ENCODE measurements around the gene JAZF1.

JAZF1 gene

DNA sequence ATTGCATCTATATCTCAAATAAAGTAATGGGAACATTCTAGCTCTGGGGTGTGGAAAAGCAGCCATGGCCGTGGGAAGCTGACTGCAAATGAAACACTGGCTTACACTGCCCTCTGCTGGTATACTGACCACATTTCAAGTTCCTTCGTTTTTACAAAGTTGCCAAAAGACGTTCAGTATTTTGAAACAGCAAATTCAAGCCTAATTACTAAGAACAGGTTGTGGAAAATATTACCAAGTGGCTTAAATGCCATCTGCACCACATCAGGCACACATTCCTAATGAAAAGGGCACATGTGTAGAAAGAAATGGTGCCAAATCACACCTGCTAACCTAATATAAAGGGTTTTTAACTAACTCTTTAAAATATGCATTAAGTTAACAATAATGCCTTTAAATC is 83.9 kb downstream of the JAZF1 start:
- DNase-seq, result no peak

DNA sequence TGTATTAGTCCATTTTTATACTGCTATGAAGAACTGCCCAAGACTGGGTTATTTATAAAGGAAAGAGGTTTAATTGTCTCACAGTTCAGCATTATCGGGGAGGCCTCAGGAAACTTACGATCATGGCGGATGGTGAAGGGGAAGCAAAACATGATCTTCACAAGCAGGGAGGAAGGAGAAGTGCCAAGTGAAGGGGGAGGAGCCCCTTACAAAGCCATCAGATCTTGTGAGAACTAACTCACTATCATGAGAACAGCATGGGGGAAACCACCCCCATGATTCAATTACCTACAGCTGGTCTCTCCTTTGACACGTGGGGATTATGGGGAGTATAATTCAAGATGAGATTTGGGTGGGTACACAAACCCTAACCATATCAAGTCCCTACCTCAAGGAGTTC is 85.4 kb downstream of the JAZF1 start:
- DNase-seq, result no peak

DNA sequence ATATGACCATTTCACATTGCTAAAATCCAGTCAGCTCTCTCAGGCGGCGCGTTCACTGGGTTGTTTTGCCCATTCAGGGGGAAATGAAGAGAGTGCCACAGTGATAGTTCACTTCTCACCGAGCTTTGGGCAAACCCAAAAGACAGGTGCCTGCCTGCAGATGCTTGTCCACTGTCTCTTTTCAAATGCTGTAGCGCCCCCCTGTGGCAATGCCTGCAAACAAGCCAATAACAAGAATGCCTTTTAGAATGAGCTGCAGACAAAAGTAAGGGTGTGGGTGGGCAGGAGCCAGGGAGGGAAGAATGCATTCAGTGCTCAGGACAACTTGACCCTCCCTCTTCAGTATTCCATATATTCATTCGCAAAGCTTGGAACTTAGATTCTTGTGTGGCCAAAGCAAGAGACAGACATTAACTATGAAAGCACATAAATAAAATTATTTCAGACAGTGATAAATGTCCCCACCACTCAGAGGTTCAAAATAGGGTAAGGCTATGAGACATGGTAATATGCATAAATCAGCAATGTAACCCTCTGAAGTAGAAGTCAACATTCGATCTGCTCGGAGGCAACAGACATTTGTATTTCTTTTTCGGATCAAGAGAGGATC is 86.9 kb downstream of the JAZF1 start:
- DNase-seq, result peak; percentile 28

DNA sequence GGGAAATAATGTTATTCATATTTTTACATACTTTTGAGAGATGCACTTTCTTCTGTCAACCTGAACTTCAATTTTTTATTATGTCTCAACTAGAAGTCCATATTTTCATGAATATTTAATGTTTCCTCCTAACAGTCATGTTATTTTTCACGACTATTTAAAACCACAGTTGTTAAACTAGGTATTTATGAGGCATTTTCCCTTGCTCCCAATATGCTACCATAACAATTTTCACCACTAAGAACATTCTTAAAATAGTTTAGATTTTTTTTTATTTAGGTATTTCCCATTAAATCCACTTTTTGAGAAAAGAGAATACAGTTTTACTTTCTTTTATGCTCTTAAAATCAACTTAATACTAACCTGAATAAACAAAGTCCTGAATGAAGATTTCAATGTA is 89.4 kb downstream of the JAZF1 start:
- DNase-seq, result no peak

DNA sequence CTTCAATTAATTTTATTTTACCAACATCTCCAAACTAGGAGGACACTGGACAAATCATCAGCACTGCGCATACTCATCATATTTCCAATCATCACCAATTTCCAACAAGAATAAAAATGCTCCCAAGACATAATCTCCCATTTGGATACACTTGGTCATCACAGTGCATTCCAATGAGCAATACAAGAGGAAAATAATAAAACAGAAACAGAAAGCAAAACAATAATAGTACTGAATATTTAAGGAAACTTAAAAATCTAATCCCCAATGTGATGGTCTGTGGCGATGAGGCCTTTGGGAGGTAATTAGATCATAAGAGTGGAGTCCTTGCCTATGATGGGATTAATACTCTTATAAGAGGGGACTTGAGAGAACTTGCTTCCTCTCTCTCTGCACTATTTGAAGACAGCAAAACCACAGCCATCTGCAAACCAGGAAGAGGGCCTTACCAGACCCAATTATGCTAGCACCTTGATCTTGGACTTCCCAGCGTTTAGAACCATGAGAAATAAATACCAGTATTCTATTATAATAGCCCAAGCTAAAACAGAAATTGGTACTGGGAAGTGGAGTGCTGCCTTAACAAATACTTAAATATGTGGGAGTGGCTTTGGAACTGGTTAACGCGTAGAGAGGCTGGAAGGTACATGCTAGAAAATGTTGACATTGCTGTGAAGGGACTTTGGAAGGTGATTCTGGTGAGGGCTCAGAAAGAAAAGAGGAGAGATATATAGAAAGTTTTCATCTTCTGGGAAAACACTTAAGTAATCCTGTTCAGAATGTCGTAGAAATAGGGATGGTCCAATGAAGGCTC is 91.5 kb downstream of the JAZF1 start:
- no peak for DNase-seq

DNA sequence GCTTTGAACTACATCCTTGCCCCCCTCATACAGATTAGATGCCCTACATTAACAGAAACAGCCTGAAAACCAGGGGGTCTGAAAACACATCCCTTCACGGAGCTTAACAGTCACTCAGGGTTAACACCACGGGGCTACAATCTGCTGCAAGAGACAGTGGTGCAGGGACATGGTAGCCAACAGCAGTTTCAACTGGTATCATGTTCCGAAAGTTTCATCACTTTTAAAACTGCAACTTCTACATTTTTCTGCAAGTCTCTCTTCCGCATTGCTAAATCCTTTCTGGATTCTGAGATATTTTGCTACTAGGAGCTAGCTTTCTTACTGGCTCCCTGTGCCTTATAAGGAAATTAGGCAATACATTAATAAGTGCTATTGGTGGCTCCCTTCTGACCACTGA is 92.6 kb downstream of the JAZF1 start:
- DNase-seq, result no peak

DNA sequence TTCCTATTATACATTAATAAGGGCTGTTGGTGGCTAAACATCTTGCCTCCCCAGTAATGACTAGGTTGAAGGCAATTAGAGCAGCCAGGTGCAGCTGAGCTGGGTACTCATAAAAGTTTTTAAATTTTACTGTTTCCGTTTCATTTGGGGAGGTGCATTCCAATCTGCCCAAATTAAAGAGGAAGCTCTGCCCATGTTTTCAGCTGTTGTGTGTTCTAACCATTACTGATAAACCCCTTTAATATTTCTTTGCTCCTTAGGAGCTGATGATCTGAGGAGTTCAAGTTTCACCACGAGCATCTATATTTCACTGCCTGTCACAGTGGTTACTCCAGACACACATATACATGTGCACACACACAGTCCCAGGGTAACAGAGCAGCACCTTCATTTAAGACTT is 94.4 kb downstream of the JAZF1 start:
- DNase-seq, result no peak

DNA sequence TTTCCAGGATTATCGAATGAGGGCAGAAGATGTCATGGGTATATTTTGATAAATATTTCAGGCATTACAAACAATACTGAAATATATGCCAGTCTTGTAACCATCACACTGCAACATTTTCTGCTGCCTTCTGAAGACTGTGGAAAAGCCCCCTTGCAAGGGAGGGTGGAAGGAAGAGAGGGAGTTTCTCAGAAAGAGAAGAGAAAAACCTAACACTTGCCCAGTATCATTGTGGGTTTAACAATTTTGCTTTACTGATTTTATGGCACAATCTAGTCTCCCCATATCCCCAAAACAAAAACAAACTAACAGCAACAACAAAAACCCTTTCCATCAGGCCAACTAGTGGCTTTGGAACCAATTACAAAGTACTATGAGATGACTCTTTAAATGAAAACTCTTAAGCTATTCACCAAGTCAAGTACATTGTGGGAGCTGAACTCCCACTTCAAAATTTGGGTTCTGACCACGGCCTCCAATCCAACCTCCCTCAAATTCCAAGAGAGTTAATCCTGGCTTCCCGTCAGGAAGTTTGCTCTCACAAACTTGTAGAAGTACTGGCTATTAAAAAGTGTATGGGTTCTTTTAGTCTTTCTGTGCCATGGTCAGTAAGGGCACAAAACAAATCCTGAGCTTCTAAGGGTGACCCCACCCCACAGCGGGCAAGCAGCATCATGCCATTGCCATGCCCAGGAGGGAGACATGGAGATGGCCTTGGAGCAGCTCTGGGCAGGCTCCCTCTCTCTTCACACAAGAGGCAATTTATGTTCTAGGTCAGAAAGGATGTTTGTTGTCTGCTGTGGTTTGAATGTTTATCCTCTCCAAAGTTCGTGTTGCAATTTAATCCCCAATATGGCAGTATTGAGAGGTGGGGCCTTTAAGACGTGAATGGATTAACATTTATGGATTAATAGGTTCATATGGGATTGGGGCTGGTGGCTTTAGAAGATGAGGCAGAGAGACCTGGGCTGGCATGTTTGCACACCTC is 96.3 kb downstream of the JAZF1 start:
- DNase-seq, result no peak

DNA sequence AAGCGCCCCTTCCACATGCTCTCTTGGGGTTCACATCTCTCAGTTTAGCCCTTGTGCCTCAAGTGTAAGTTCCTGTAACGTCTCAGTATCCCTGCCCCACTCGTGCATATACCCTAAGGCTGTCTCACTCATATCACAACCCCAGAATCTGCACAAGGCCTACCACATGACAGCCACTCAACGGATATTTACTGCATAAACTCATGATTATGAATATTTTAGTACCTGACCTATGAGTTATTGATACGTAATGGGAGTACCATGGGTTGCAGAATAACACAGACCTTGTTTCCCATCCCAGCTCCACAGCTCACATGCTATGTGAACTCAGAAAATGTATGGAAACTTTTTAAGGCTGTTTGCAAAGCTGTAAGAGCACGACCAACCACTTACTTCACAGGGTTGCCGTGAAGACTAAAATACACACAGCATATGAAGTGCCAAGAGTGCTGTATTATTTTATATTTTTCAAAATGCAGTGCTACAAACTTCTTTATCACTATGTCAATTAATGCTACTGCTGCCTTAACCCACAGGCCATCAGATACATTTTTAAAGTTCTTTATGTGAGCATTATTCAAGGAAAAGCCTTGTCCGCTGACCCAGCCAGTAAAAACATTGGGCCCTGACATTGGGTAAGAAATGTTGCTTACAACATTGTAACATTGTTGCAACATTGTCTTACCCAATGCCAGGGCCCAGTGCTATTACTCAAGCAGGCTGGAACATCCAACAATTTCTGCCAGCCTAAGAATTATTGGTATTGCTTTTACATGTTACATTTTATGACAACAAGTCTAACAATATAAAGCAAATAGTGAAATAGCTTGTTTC is 97.2 kb downstream of the JAZF1 start:
- no peak for DNase-seq

DNA sequence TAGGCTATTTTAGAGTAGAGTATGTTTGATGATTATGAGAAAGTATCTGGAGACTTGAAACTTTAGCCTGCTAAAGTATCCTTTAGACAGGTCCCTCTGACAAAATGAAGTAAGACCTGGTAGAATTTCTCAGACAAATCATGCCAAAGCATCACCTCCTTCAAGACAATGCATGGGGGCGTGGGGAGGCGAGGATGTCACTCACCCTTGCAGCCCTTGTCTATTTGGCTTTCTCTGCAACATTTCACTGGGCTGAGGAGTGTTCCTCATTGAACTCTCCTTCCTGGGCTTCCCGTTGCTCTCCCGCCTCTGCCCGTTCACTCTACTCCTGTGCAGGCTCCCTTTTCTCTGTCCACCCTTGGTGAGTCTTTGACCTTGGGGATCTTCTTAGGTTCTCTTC is 98.5 kb downstream of the JAZF1 start:
- no peak for DNase-seq

DNA sequence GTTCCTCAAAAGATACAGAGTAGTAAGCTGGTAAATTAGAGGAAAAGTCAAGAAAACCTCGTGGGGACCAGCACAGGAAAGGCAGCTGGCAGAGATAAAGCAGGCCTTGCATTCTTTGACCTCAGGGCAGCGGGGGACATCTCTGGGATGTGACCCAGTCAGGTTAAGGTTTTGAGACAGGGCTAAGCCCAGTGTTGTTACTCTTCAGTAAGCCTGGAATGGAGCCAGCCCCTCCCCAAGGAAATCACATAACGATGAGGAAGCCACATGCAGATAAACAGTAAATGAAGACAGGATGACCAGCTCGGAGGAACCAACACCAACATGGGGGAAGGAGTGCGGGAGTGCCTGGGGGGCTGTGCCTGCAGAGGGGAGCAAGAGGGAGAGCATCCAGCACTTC is 99.6 kb downstream of the JAZF1 start:
- DNase-seq, result no peak

DNA sequence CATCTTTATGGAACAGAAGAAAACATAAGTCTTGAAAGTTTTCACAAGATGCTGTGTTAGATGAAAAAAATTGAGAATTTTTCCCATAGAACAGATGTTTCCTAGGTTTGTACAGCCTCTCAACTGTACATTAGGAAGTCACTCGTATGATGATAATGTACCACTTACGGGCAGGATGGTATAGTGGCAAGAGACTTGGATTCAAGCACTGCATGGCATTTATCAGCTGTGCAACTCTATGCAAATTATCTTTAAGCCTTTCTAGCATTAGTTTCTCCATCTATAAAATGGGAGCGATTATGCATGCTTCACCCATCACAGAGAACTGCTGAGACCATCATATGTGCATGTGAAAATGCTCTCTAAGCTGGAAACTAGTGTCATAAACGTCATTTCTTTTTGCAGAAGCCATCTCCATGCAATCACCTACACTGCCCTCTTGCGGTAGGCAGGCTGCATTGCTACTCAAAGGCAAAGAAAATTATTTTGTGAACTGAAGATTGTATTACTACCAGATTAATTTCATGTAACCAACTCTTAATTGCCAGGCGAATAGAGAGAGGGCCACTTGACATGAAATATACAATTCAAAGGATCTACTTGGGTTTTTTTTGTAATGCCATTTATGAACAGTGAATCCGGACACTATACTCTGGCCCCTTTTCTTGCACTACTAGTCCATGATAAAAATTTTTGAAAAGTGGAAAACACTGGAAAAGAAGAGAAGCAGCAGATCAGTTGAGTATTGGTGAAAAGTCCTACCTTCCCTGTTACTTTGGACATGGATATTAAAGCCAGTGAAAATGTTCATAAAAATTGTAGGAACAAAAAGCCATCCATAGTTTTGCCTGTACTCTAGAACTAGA is 102.3 kb downstream of the JAZF1 start:
- DNase-seq, result no peak

DNA sequence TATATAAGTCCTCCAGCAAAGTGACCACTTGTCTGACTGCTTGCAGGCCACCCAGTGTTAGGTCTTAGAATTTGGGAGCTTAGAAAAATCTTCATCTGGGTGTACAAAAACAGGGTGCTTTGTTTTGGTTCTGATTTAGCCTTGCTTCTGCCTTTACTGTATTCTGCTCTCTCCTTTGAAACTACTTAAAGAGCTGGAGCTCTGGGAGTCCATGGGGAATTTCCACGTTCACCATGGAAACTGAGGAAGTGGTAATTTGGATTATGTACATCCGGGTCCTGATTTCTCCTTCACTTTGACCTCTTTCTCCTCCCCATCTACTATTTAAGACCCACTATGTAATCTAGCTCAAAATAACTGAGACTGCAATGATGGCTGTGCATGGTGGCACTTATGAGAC is 103.0 kb downstream of the JAZF1 start:
- no peak for DNase-seq

DNA sequence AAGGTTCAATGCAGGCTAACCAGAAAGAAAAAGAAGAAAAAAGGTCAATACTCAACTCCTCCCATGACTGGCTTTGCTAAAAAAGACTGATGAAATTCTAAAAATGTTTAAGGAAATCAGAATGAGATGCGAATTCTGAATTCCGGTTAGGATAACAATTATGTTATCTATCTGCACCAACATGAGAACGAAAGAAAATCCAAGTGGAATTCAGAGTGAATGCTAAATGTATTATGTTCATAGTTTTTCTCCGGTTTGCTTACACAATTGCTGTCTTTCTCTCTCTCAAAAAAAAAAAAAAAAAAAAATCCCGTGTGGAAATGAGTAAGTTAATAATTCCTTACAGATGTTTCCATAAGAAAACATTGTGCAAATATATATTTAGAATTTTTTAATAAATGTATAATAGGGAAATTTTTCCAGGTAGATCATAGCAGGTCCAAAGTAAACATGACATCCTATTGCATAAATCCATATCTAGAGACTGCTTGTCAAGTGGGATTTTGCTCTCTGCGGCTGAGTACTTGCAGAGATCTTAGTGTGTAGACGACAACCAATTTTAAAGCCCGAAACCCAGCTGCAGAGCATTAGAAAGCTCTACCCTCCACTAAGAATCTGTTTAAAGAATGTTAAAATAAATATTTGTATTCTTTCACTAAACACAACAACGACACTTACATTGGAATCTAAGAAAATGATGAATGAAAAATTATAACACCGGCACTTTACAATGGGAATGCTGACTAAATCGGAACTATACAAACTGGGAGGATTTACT is 104.0 kb downstream of the JAZF1 start:
- DNase-seq, result no peak

DNA sequence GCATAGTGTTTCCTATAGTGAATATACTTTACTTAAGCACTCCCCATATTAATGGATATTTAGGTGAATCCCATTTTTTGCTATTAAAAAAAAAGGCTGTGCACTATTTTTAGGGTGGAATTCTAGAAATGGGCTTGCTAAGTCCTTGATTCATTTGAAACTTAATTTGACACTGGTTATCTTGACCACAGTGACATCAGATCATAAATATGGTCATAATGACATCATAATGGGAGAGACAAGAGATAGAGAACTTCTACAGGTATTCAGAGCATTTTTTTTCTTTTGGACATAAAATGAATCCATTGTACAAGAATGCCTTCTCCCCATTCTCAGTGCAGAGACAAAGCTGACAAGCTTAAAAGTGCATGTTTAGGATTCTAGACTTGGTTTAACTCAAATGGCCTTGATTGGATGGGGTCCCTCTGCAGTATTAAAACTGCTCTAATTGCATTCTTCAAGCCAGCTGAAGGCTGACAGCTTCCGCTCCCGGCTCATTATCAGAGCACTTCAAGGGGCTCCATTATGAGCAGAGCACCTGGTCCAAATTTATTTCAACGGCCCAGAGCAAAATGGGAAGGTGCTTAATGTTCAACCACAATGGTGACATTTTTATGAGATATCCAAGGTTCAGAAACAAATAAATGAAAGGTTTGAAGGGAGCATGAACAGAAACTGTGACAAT is 104.8 kb downstream of the JAZF1 start:
- DNase-seq, result no peak

DNA sequence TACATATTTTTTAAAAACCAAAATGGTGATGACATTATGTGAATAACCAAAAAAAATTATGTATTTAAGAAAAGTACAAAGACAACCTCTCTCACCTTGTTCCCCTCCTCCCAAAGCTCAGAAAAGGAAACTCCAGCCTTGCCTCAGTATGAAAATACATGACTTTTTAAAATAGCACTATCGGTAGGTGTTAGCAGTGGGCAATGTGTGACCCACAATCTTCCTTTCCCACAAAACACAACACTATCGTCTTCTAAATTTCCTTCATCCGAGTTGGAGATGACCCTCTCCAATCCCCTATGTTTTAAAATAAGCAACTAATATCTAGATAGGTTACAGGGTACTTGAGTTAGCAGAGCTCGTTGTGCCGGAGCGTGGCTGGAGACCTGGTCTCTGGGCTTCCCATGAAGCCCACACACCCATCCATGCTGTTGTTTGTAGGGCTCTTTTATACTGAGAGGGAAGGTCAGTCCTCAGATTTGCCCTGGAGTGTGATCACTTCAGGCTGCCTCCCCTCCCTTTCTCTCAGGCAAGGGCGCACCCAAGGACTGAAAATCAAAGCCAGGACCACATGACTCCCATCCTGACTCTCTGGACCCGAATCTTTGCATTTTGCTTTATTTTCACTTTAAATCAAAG is 107.6 kb downstream of the JAZF1 start:
- DNase-seq, result no peak

DNA sequence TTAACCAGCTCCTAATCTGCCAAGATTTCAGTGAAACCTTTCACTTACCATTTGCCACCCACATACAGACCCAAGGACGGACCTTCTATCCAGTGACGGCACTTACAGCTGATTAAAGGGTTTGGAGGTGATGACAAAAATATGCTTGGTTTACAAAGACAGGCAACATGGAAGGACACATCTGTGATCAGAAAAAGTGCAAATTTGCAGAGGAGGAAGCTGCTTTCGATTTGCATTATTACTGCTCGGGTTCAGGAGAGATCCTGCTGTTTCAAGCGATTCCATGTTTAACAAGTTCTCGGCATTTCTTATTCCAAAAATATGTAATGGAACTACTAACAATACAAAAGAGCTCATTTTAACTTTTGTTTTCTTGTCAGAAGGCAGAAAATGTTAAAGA is 109.0 kb downstream of the JAZF1 start:
- DNase-seq, result no peak

DNA sequence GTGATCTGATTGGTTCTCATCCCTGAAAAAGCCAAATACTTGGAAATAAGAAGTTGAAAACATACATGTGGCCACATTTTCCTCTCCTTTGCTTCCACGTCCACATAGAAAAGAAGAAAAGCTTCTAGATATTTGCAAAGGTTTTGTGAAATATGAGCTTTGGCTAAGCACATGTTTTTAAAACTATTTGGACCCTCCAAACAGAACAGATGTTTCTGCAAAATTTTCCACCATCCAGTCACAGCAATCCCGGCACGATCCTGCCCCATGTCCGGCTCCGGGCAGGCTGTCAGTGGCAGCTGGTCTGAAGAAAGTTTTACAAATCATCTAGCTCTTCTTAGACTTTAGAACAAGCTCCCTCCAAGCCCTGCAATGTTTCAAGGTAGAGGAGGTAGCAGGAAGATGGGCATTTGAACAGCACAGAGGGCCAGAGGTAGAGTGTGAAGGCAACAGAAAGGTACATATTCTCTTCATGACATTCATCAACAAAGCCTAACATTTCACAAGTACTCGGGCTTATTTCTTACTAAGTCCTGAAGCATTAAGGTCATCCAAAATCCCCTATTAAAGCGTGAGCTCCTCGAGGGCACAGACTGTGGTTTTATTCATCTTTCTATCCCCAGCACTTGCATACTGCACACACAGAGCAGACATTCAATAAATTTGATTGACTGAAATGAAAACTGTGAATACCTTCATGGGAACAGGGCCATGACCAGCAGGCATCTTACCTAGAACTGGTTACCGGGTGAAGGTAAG is 110.1 kb downstream of the JAZF1 start:
- DNase-seq, result no peak

DNA sequence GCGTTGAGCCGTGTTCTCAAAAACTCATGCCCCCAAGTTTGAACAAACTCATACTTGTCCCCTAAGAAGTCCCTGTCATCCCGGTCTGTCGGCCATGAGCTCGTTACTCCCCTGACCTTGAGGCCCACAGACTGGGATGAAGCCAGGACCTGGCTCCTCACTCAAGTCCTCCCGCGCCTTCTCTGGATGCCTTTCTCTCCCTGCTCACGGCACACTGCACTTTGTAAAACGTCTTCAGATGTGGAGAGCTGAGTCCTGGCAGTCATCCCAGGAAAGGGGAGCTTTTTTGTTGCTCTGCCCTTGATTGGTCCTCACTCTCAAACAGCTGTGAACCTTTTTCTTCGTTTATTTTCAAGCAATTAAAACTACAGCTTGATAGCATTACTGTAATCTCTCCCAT is 110.8 kb downstream of the JAZF1 start:
- DNase-seq, result no peak
